PFSK-1 (cell line): ENCODE data around the gene MOSMO.

ENCODE experiments used
- POLR2AphosphoS5 ChIP-seq: IDR thresholded peaks from 2 replicates; pipeline ENCODE4 v1.6.1; 2012; ENCODE audit warnings: low read depth, mild to moderate bottlenecking, control low read depth, low read length, moderate library complexity
- REST ChIP-seq, 2 experiments: IDR thresholded peaks; 2 replicates each; pipeline versions ENCODE4 v1.6.1 to v1.8.0; 2011 to 2012; ENCODE audit warnings: low read depth in 2 of 2, low read length in 2 of 2, control low read depth in 1 of 2, inconsistent platforms in 1 of 2, mild to moderate bottlenecking in 1 of 2, moderate library complexity in 1 of 2; ENCODE audit not compliant: insufficient read depth in 1 of 2

GRCh38 chr16:22075776-22076175 lies 67.9 kb downstream of the MOSMO start:
- TF ChIP-seq REST (IDR thresholded peaks at IDR 0.05; ENCODE audit: insufficient read depth in 1 of 2, low read depth in 2 of 2, low read length in 2 of 2) (no peak), POLR2AphosphoS5 (no peak)
